NCI-H1105 treated with DMSO at 0.1 percent for 48 hours (cell line): Measurements from ENCODE around the gene TCF23.
"Not testable (repeated sequence)": the region's sequence is repeated elsewhere in the genome, so short reads cannot be mapped to it uniquely, and the experiment has no call there.

Experiments
- DNase-seq: peaks from one replicate; lab custom pipeline; 2025; lab: John Stamatoyannopoulos, UW

Gene TCF23

DNA sequence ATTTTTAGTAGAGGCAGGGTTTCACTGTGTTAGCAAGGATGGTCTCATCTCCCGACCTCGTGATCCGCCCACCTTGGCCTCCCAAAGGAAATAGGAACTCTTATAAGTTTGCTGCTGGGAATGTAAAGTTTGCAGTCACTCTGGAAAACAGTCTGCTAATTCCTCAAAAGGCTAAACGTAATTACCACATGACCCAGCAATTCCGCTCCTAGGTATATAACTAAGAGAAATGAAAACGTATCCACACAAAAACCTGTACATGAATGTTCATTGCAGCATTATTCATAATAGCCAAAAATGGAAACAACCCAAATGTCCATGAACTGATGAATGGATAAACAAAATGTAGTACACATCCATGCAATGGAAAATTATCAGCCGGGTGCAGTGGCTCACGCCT lies 41.2 kb downstream of the TCF23 start:
- DNase-seq: no peak

DNA sequence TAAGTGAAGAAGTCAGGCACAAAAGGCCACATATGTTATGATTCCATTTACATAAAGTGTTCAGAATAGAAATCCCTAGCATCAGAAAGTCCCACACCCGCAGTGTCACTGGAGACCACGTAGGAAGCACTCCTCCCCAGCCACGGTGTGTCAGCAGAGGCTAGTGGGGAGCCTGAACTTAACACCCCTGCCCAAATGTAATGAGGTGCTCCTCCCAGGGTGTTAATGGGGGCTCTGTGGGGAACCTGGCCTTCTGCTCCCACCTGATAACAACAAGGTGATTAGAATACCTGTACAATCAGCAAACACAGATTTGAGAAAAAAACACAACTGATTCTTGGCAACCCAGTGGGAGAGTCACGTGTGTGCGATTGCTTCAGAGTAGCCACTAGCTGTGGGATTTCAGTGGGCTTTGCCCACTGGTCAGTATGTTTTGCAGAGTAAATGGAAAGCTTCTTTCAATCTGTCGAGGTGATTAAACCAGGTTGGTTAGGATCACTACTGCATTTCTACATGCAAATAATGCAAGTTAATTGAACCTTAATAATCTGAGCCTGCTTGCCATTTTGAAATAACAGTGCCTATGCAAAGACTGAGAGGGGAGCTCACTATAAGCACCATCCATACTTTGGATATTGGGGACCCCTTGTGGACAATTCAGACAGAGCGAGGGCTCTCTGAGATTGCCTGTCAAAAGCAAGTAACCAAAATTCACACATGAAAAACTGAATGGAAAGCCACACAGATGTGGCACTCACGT lies 42.4 kb downstream of the TCF23 start:
- peak; percentile 59 for DNase-seq

DNA sequence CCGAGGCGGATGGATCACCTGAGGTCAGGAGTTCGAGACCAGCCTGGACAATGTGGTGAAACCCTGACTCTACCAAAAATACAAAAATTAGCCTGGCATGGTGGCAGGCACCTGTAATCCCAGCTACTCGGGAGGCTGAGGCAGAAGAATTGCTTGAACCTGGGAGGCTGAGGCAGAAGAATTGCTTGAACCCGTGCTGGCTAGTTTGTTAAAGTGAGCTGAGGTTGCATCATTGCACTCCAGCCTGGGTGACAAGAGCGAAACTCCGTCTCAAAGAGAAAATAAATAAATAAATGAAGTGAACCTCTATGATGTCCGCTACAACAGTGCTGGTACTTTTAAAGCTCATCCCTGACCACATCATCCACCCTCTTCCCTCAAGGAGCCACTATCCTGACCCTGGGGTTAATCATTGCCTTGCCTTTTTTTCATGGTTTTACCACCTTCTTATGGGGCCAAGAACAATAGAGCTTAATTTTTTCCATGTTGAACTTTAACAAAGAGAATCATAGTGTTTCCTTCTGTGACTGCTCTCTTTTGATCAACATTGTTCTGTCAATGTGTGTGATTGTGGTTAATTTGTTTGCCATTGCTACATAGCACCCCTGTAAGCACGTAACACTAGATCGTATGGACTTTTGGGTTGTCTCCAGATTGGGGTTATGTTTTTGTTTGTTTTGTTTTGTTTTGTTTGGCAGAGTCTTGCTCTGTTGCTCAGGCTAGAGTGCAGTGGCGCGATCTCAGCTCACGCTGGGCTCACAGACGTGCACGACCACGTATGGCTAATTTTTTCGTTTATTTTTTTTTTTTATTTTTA lies 45.9 kb downstream of the TCF23 start:
- DNase-seq: no peak

DNA sequence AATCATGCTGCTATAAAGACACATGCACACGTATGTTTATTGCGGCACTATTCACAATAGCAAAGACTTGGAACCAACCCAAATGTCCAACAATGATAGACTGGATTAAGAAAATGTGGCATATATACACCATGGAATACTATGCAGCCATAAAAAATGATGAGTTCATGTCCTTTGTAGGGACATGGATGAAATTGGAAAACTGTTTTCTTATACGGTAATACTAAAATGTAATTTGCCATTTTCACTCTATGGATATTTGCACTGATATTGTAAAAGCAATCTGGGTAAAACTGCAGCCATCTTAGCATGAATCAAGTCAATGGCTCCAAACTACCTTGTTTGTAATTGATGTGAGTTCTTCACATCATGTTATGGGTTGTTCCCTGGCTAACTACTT lies 47.0 kb downstream of the TCF23 start:
- not testable (repeated sequence) for DNase-seq

DNA sequence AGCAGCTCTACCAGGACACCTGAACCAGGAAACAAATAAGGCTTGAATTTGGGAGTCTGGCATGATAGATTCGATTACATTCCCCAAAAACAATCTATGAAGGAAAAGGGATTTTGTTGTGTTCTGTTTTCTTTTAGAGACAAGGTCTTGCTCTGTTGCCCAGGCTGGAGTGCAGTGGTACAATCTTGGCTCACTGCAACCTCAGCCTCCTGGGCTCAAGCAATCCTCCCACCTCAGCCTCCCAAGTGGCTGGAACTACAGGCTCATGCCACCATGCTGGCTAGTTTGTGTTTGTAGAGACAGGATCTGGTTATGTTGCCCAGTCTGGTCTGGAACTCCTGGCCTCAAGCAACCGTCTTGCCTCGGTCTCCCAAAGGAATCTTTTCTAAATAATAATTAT lies 49.3 kb downstream of the TCF23 start:
- not testable (repeated sequence) for DNase-seq

DNA sequence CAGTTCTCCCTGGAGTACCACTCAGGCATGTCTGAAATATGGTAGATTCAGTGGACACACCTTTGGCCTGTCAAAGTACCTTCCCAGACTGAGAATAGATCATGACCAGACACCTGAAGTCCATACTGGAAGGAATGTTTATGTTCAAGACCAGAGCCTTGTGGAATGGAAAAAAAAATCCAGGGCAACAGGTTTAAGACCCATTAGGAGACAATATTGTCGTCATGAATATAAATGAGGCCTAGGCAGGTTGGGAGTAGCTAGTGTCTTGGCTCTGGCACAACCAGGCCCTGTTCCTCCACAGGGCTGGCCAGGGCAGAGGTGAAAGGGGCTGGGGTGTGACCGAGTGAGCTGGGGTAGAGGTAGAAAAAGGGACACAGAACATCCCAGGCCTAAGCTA lies 49.8 kb downstream of the TCF23 start:
- no peak for DNase-seq

DNA sequence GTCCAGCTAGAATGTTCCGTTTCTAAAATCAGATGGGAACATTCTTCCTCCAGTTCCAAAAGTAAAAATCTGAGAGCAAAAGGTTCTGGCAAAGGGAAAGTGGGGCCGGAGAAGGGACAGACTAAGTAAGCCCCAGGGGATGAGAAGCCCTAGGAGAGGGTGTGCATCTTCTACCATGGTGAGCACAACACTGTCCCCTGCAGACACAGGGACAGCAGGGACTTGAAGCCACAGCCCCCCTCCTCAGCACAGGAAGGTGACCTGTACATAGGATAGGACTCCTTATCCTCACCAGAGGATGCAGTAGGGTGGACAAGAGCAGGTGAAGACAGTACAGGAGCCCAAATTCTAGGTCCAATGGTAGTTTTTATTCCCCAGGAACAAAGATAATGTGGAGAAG lies 50.4 kb downstream of the TCF23 start:
- no peak for DNase-seq

DNA sequence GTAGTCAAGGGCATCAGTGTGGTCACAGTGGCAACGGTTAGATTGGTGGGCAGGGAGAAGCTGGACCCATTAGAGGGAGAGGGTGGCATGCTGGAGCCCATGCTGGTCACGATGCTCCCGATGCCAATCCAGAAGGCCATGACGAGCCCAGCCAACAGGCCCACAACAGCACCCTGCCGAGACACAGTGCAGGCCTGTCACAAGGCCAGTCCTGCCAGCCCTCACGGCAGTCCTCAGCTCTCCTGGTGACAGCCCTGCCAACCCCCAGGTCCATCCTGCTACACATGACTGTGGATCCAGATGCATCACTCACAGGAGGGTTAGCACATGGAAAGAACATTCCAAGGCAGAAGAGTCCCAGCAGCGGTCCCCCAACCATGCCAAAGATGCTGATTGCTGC lies 52.9 kb downstream of the TCF23 start:
- no peak for DNase-seq

DNA sequence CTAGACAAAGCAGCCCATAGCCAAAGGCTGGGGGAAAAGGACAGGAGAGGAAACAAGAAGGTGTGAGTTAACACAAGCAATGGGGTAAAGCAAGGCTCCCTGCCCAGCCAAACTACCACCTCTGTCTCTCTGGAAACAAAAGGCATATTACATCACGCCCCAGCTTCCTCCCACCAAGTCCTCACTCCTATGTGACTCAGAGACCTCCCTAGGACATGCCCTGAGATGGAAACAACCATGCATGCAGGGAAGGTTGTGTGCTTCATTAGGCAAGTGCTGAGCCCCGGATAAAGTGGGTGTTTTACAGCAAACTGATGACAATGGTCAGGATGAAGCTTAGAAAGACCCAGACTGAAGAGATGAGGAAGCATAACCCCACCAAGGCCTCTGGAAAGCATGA lies 54.0 kb downstream of the TCF23 start:
- no peak for DNase-seq

DNA sequence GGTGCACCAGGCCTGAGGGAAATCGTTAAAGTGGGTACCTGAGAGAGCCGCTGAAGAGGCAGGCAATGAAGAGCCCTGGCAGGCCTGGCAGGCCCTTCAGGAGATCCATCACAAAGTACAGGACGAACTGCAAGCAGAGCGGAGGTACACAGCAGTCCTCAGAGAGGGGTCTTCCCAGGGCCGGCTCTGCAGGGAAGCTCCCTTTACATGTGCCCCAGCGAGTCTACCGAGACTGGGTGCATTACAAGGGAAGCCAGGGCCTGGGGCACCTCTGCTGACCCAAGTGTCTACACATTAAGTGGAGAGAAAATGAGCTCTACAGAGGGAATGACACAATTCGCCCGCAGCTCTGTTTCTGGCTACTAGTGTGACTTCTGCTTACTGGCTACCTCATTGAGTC lies 54.9 kb downstream of the TCF23 start:
- DNase-seq: no peak

DNA sequence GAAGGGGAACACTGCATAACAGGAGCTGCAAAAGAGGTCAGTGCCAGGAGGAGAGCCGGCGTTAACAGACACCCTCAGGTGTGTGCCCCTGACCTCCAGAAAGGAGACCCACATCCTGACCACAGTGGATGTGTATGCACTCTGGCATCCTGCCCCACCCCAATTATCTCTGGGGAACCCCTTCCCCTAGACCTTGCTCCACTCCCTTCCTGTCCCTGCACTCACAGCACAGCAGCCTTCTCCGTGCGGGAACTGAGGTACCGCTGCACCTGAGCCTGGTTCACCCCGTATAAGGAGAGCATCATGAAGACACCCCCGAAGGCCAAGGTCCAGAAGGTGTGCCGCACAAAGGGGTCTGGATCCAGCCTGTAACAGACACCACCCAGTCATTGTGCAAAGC lies 55.8 kb downstream of the TCF23 start:
- DNase-seq: no peak

DNA sequence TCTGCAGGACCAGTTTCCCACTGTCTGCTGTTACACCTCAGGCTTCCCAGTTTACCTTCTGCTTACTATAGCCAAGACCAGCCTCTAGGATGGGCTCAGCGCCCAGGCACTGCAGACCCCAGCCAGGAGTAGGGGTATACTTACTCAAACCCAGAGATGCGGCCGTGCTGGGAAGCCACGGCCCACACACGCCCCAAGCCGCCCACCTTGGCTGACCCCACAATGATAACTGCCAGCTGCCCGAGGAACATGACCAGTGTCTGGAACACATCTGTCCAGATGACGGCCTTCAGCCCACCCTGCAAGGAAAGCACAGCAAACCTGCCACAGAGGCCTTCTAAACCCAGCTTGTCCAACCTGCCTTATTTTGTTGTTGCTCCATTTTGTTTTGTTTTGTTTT lies 56.4 kb downstream of the TCF23 start:
- DNase-seq: no peak

DNA sequence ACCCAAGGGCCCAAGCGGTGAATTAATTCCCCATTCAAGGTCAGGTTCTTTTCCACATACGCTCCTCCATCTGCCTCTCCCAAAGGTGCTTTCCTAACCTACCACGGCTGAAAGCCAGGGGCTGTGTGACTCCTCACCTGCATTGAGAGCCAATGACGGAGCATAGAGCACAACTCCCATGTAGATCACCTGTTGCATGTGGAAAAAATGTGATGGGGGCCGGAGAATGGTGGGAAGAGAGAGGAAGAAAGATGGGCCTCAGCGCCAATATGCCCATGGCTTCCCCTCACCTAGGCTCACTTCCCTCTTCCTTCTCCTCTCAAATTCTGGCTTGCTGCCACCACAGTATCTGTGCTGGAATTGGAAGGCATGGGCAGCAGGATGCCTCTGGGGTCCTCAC lies 57.5 kb downstream of the TCF23 start:
- DNase-seq: no peak
